ENCODE measurements around the gene DLGAP1.
A peak's percentile ranks its signal among the peaks of the same experiment; 100 is the strongest.
"Not testable (repeated sequence)": the region's sequence is repeated elsewhere in the genome, so short reads cannot be mapped to it uniquely, and the experiment has no call there.

The DLGAP1 gene

GRCh38 chr18:3604498-3605408 is 850.4 kb downstream of the DLGAP1 start (continued):
- TF ChIP-seq GLIS3 (CRISPR knock-in tag; IDR thresholded peaks at IDR 0.05) (no peak), ISL1 (CRISPR knock-in tag; IDR thresholded peaks at IDR 0.05) (peak; percentile 62), ZNF70 (CRISPR knock-in tag; IDR thresholded peaks at IDR 0.05) (no peak), ZFP30 (CRISPR knock-in tag; IDR thresholded peaks at IDR 0.05) (no peak), PPARA (CRISPR knock-in tag; IDR thresholded peaks at IDR 0.05; ENCODE audit: borderline replicate concordance) (no peak), ZC3H10 (CRISPR knock-in tag; IDR thresholded peaks at IDR 0.05) (peak; percentile 88), CSRNP3 (CRISPR knock-in tag; IDR thresholded peaks at IDR 0.05) (0 out of 2 replicates have a peak, but pooled peaks have one; percentile 13), RARB (CRISPR knock-in tag; IDR thresholded peaks at IDR 0.05) (peak; percentile 19; the same call in 1 of the 2 replicates), BACH2 (CRISPR knock-in tag; IDR thresholded peaks at IDR 0.05; ENCODE audit: borderline replicate concordance) (no peak), CREB5 (CRISPR knock-in tag; IDR thresholded peaks at IDR 0.05; ENCODE audit: low read depth) (0 out of 2 replicates have a peak, but pooled peaks have one; percentile 18), OSR1 (CRISPR knock-in tag; IDR thresholded peaks at IDR 0.05) (no peak), ZFP3 (CRISPR knock-in tag; IDR thresholded peaks at IDR 0.05) (peak; percentile 72), ZNF565 (CRISPR knock-in tag; conservative IDR thresholded peaks at IDR 0.05; ENCODE audit: low read depth) (no peak), TOX (CRISPR knock-in tag; IDR thresholded peaks at IDR 0.05; ENCODE audit: borderline replicate concordance) (peak; percentile 13; the same call in 1 of the 2 replicates), ESRRG (CRISPR knock-in tag; IDR thresholded peaks at IDR 0.05) (no peak), CSDC2 (CRISPR knock-in tag; IDR thresholded peaks at IDR 0.05) (peak; percentile 78; the same call in 1 of the 2 replicates), ZNF8 (CRISPR knock-in tag; IDR thresholded peaks at IDR 0.05) (no peak)

GRCh38 chr18:3604235-3604497 is 850.9 kb downstream of the DLGAP1 start:
- no peak for ATAC-seq
- TF ChIP-seq SNAI2 (CRISPR knock-in tag; IDR thresholded peaks at IDR 0.05) (no peak), ZC3H10 (CRISPR knock-in tag; IDR thresholded peaks at IDR 0.05) (peak; percentile 5; the same call in 1 of the 2 replicates)

- TF ChIP-seq CSDC2 (CRISPR knock-in tag; IDR thresholded peaks at IDR 0.05) = peak; percentile 63; the same call in 1 of the 2 replicates
- no peak for TF ChIP-seq OSR1 (CRISPR knock-in tag; IDR thresholded peaks at IDR 0.05)
- TF ChIP-seq TOX (CRISPR knock-in tag; IDR thresholded peaks at IDR 0.05; ENCODE audit: borderline replicate concordance) = no peak
- TF ChIP-seq CREB5 (CRISPR knock-in tag; IDR thresholded peaks at IDR 0.05; ENCODE audit: low read depth) = peak; percentile 8
- peak; percentile 34 for TF ChIP-seq ISL1 (CRISPR knock-in tag; IDR thresholded peaks at IDR 0.05)
- TF ChIP-seq ARNTL (CRISPR knock-in tag; IDR thresholded peaks at IDR 0.05; ENCODE audit: borderline replicate concordance, low read depth) = no peak
- peak; percentile 20; the same call in 1 of the 2 replicates for TF ChIP-seq PATZ1 (CRISPR knock-in tag; IDR thresholded peaks at IDR 0.05; ENCODE audit: borderline replicate concordance)
- no peak for TF ChIP-seq ZFP30 (CRISPR knock-in tag; IDR thresholded peaks at IDR 0.05)
- peak; percentile 7; the same call in 1 of the 2 replicates for TF ChIP-seq ZC3H10 (CRISPR knock-in tag; IDR thresholded peaks at IDR 0.05)
- ATAC-seq = peak; percentile 63
Observed at GRCh38 chr18:3603421-3604234, 851.5 kb downstream of the DLGAP1 start.

GRCh38 chr18:3601106-3601755 is 853.9 kb downstream of the DLGAP1 start:
- not testable (repeated sequence) for ATAC-seq

All from SK-N-SH treated with all-trans-retinoic acid at 6 μM for 48 hours (cell line).